NK-92 treated with Interleukin-12 subunit alpha and Interleukin-12 subunit beta, amount 100 ng/mL, for 24 hours (cell line): Measurements from ENCODE around the gene FOXD3.

Experiments
- DNase-seq: peaks from one replicate; lab custom pipeline; 2025; lab: John Stamatoyannopoulos, UW

The FOXD3 gene

GRCh38 chr1:63362073-63362472 is 39.7 kb downstream of the FOXD3 start:
- DNase-seq: no peak

GRCh38 chr1:63362578-63362977 is 40.2 kb downstream of the FOXD3 start:
- no peak for DNase-seq

- no peak for DNase-seq
Observed at GRCh38 chr1:63363014-63363413, 40.6 kb downstream of the FOXD3 start.

- DNase-seq: no peak
Observed at GRCh38 chr1:63366908-63367214, 44.5 kb downstream of the FOXD3 start.

GRCh38 chr1:63367215-63368103 is 45.1 kb downstream of the FOXD3 start, which contains the start of gene ALG6:
Gene ALG6 (plus strand): TSS chr1:63367627. CDS start chr1:63370978, 3,351 bp downstream.
- DNase-seq: peak; percentile 89

GRCh38 chr1:63368131-63368530 is 45.8 kb downstream of the FOXD3 start:
- DNase-seq: no peak
